HEK293 (cell line): ENCODE results near the gene CLASP2.

ENCODE experiments used
- CTCF ChIA-PET: fragments of 350-600 bp; formaldehyde crosslinking; extraction: SDS; loops from one replicate; lab custom pipeline; 2021; ENCODE audit warnings: antibody characterized with exemption; lab: Yijun Ruan, JAX
- POLR2A ChIA-PET: fragments of 300-600 bp; formaldehyde crosslinking; extraction: SDS; loops from one replicate; lab custom pipeline; 2020; ENCODE audit warnings: antibody characterized with exemption, inconsistent platforms; lab: Yijun Ruan, JAX
- H3K27ac ChIP-seq: fragments of 200-500 bp; sonication (Bioruptor generic); 2 replicates; pipeline ENCODE4 v1.5.1; 2014; ENCODE audit warnings: low read depth, low read length, control low read depth, inconsistent platforms; ENCODE audit errors: extremely low read depth
- H3K36me3 ChIP-seq, 2 experiments: fragments of 200-500 bp in 1 of 2; sonication (Bioruptor generic) in 1 of 2; 1 replicate in 1 of 2; 2 replicates in 1 of 2; pipeline ENCODE4 v1.5.1; 2014 to 2017; ENCODE audit warnings: inconsistent platforms in 2 of 2, low read length in 2 of 2; ENCODE audit not compliant: control insufficient read depth in 2 of 2, insufficient read depth in 1 of 2
- H3K4me1 ChIP-seq: fragments of 200-500 bp; sonication (Bioruptor generic); 2 replicates; pipeline ENCODE4 v1.5.1; 2014; ENCODE audit warnings: mild to moderate bottlenecking, low read length, inconsistent platforms; ENCODE audit not compliant: control insufficient read depth, insufficient read depth
- H3K4me3 ChIP-seq: 2 replicates; pipeline ENCODE4 v1.5.1; 2011; ENCODE audit warnings: low read depth, mild to moderate bottlenecking, control low read depth, low read length, moderate library complexity
- H3K9me3 ChIP-seq: fragments of 200-500 bp; sonication (Bioruptor generic); 2 replicates; pipeline ENCODE4 v1.5.1; 2014; ENCODE audit warnings: low read depth, low read length, inconsistent platforms; ENCODE audit not compliant: control insufficient read depth, insufficient read depth
- BCL11A ChIP-seq: fragments of 450-650 bp; formaldehyde crosslinking; IDR thresholded peaks from 2 replicates; pipeline ENCODE4 v1.5.1; 2016; ENCODE audit warnings: low read depth, missing biosample characterization, missing genetic modification characterization
- GLIS1 ChIP-seq: fragments of 450-650 bp; formaldehyde crosslinking; IDR thresholded peaks from 2 replicates; pipeline ENCODE4 v1.5.1; 2016; ENCODE audit warnings: missing biosample characterization, missing genetic modification characterization
- KLF7 ChIP-seq: fragments of 450-650 bp; formaldehyde crosslinking; IDR thresholded peaks from 2 replicates; pipeline ENCODE4 v1.5.1; 2016; ENCODE audit warnings: missing biosample characterization, missing genetic modification characterization, borderline replicate concordance
- ZBTB1 ChIP-seq: fragments of 450-650 bp; formaldehyde crosslinking; IDR thresholded peaks from 2 replicates; pipeline ENCODE4 v1.5.1; 2016; ENCODE audit warnings: missing biosample characterization, missing genetic modification characterization
- ZNF10 ChIP-seq: fragments of 450-650 bp; formaldehyde crosslinking; IDR thresholded peaks from 2 replicates; pipeline ENCODE4 v1.5.1; 2017; ENCODE audit warnings: missing biosample characterization, missing genetic modification characterization
- ZNF184 ChIP-seq: fragments of 450-650 bp; IDR thresholded peaks from 2 replicates; pipeline ENCODE4 v1.5.1; 2018; ENCODE audit warnings: missing biosample characterization, mild to moderate bottlenecking, missing genetic modification characterization
- ZNF211 ChIP-seq: fragments of 450-650 bp; formaldehyde crosslinking; IDR thresholded peaks from 2 replicates; pipeline ENCODE4 v1.5.1; 2016; ENCODE audit warnings: low read depth, missing biosample characterization, missing genetic modification characterization
- ZNF223 ChIP-seq: fragments of 450-650 bp; formaldehyde crosslinking; IDR thresholded peaks from 2 replicates; pipeline ENCODE4 v1.5.1; 2016; ENCODE audit warnings: missing biosample characterization, missing genetic modification characterization
- ZNF426 ChIP-seq: fragments of 450-650 bp; formaldehyde crosslinking; IDR thresholded peaks from 2 replicates; pipeline ENCODE4 v1.5.1; 2017; ENCODE audit warnings: missing biosample characterization, missing genetic modification characterization, mild to moderate bottlenecking, inconsistent platforms, moderate library complexity
- ZNF529 ChIP-seq: fragments of 450-650 bp; formaldehyde crosslinking; IDR thresholded peaks from 2 replicates; pipeline ENCODE4 v1.5.1; 2017; ENCODE audit warnings: missing genetic modification characterization, missing biosample characterization; ENCODE audit not compliant: insufficient replicate concordance
- ZNF548 ChIP-seq: fragments of 450-650 bp; formaldehyde crosslinking; IDR thresholded peaks from 2 replicates; pipeline ENCODE4 v1.5.1; 2016; ENCODE audit warnings: missing biosample characterization, missing genetic modification characterization
- ZNF571 ChIP-seq: fragments of 450-650 bp; formaldehyde crosslinking; IDR thresholded peaks from 2 replicates; pipeline ENCODE4 v1.5.0; 2017; ENCODE audit warnings: missing biosample characterization, missing genetic modification characterization
- ZNF776 ChIP-seq: fragments of 450-650 bp; formaldehyde crosslinking; IDR thresholded peaks from 2 replicates; pipeline ENCODE4 v1.5.0; 2017; ENCODE audit warnings: missing biosample characterization, missing genetic modification characterization, borderline replicate concordance
- ZNF830 ChIP-seq: fragments of 450-650 bp; IDR thresholded peaks from 2 replicates; pipeline ENCODE4 v1.5.0; 2018; ENCODE audit warnings: missing biosample characterization, missing genetic modification characterization, low read depth, mild to moderate bottlenecking, moderate library complexity
- TF ChIP-seq, protein P1 (sequence below): fragments of 450-650 bp; IDR thresholded peaks from 2 replicates; pipeline ENCODE4 v1.5.1; 2018; ENCODE audit warnings: missing biosample characterization, mild to moderate bottlenecking, missing genetic modification characterization
- TF ChIP-seq, protein P2 (sequence below): fragments of 450-650 bp; formaldehyde crosslinking; IDR thresholded peaks from 2 replicates; pipeline ENCODE4 v1.5.1; 2016; ENCODE audit warnings: missing biosample characterization, missing genetic modification characterization, borderline replicate concordance
- TF ChIP-seq, protein P3 (sequence below): fragments of 450-650 bp; formaldehyde crosslinking; IDR thresholded peaks from 2 replicates; pipeline ENCODE4 v1.5.1; 2017; ENCODE audit warnings: missing biosample characterization, missing genetic modification characterization
- TF ChIP-seq, protein P4 (sequence below): fragments of 450-650 bp; formaldehyde crosslinking; IDR thresholded peaks from 2 replicates; pipeline ENCODE4 v1.5.1; 2017; ENCODE audit warnings: missing biosample characterization, missing genetic modification characterization
- TF ChIP-seq, protein P5 (sequence below): fragments of 450-650 bp; formaldehyde crosslinking; IDR thresholded peaks from 2 replicates; pipeline ENCODE4 v1.5.1; 2016; ENCODE audit warnings: missing biosample characterization, missing genetic modification characterization, low read depth

The CLASP2 gene

DNA sequence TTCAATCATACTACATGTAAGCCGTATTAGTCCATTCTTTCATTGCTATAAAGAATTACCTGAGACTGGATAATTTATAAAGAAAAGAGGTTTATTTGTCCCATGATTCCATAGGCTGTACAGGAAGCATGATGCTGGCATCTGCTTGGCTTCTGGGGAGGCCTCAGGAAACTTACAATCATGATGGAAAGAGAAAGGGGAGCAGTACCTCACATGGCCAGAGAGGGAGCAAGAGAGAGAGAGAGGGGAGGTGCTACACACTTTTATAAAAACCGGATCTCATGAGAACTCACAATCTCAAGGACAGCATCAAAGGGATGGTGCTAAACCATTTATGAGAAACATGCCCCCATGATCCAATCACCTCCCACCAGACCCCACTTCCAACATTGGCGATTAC, 14.3 kb upstream of the CLASP2 start:
- ChIA-PET POLR2A (no interaction called here), CTCF (no interaction called here)
- H3K9me3 ChIP-seq, result no peaks in the 10 kb centered on the region
- TF ChIP-seq ZNF776 (tag by site-specific recombination) (peak; percentile 86; the same call in 1 of the 2 replicates), ZBTB1 (tag by site-specific recombination) (no peak)
- H3K4me1 ChIP-seq, result no peaks in the 10 kb centered on the region
- no peaks in the 10 kb centered on the region for H3K36me3 ChIP-seq
- H3K4me3 ChIP-seq, result no peak overlapping the region
- H3K27ac ChIP-seq, result no peak overlapping the region

DNA sequence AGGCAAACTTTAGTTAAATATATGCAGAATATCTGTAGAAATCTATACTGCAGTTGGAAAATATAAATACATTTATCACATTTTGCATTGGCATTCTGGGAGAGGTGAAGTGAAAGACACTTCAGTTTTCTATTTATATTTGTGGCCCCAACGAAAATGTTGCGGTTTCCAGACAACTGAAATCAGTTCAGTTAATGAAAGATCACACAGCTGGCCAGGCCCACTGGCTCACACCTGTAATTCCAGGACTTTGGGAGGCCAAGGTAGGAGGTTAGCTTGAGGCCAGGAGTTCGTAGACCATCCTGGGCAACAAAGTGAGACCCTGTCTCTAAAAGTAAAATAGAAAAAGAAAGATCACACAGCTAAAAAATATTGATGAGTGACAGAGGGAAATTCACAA, 11.9 kb upstream of the CLASP2 start:
- ChIA-PET CTCF (no interaction called here), POLR2A (no interaction called here)
- H3K4me3 ChIP-seq, result no peak overlapping the region
- H3K27ac ChIP-seq, result no peak overlapping the region
- no peak for TF ChIP-seq ZNF426
- no peak for TF ChIP-seq ZNF10
- TF ChIP-seq KLF7 (tag by site-specific recombination), result no peak
- no peak for TF ChIP-seq ZNF571 (tag by site-specific recombination)
- TF ChIP-seq ZNF223 (tag by site-specific recombination), result no peak
- no peak for TF ChIP-seq ZNF548 (tag by site-specific recombination)
- TF ChIP-seq ZNF211, result no peak
- TF ChIP-seq, protein P1, sequence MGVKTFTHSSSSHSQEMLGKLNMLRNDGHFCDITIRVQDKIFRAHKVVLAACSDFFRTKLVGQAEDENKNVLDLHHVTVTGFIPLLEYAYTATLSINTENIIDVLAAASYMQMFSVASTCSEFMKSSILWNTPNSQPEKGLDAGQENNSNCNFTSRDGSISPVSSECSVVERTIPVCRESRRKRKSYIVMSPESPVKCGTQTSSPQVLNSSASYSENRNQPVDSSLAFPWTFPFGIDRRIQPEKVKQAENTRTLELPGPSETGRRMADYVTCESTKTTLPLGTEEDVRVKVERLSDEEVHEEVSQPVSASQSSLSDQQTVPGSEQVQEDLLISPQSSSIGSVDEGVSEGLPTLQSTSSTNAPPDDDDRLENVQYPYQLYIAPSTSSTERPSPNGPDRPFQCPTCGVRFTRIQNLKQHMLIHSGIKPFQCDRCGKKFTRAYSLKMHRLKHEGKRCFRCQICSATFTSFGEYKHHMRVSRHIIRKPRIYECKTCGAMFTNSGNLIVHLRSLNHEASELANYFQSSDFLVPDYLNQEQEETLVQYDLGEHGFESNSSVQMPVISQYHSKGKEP (tag by site-specific recombination), result no peak
- no peak for TF ChIP-seq ZNF830 (tag by site-specific recombination)
- no peaks in the 10 kb centered on the region for H3K4me1 ChIP-seq
- no peaks in the 10 kb centered on the region for H3K36me3 ChIP-seq
- no peaks in the 10 kb centered on the region for H3K9me3 ChIP-seq

DNA sequence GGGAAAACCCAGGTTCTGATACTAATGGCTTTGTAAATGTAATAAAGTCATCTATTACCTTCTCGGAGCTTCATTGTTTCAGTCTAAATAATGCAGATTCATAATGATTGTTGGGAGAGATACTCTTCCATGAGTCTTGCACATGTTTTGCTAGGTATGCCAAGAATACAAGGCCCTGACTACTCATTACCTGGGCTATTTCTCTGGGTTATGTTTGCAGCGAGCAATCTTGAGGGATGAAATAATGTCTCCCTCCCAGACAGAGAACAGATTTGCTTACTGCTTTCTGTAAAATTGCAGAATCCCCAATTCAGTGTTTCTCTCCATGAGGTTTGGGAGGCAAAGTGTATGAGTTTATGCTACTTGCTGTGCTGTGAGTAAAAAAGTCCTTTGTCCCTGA, 6.2 kb upstream of the CLASP2 start:
- H3K27ac ChIP-seq, result no peak overlapping the region
- H3K9me3 ChIP-seq, result no peaks in the 10 kb centered on the region
- CTCF ChIA-PET, result interaction anchor here (0.8 kb wide), 2 partner anchors 35 to 50 kb away, joined by 3 to 4 read pairs; no protein-coding TSS in a partner anchor
- no peaks in the 10 kb centered on the region for H3K4me1 ChIP-seq
- POLR2A ChIA-PET, result no interaction called here
- no peak overlapping the region for H3K4me3 ChIP-seq
- no peaks in the 10 kb centered on the region for H3K36me3 ChIP-seq
- no peak for TF ChIP-seq GLIS1 (tag by site-specific recombination)
- no peak for TF ChIP-seq ZNF10
- TF ChIP-seq, protein P2, sequence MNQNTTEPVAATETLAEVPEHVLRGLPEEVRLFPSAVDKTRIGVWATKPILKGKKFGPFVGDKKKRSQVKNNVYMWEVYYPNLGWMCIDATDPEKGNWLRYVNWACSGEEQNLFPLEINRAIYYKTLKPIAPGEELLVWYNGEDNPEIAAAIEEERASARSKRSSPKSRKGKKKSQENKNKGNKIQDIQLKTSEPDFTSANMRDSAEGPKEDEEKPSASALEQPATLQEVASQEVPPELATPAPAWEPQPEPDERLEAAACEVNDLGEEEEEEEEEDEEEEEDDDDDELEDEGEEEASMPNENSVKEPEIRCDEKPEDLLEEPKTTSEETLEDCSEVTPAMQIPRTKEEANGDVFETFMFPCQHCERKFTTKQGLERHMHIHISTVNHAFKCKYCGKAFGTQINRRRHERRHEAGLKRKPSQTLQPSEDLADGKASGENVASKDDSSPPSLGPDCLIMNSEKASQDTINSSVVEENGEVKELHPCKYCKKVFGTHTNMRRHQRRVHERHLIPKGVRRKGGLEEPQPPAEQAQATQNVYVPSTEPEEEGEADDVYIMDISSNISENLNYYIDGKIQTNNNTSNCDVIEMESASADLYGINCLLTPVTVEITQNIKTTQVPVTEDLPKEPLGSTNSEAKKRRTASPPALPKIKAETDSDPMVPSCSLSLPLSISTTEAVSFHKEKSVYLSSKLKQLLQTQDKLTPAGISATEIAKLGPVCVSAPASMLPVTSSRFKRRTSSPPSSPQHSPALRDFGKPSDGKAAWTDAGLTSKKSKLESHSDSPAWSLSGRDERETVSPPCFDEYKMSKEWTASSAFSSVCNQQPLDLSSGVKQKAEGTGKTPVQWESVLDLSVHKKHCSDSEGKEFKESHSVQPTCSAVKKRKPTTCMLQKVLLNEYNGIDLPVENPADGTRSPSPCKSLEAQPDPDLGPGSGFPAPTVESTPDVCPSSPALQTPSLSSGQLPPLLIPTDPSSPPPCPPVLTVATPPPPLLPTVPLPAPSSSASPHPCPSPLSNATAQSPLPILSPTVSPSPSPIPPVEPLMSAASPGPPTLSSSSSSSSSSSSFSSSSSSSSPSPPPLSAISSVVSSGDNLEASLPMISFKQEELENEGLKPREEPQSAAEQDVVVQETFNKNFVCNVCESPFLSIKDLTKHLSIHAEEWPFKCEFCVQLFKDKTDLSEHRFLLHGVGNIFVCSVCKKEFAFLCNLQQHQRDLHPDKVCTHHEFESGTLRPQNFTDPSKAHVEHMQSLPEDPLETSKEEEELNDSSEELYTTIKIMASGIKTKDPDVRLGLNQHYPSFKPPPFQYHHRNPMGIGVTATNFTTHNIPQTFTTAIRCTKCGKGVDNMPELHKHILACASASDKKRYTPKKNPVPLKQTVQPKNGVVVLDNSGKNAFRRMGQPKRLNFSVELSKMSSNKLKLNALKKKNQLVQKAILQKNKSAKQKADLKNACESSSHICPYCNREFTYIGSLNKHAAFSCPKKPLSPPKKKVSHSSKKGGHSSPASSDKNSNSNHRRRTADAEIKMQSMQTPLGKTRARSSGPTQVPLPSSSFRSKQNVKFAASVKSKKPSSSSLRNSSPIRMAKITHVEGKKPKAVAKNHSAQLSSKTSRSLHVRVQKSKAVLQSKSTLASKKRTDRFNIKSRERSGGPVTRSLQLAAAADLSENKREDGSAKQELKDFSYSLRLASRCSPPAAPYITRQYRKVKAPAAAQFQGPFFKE (tag by site-specific recombination), result no peak
- TF ChIP-seq, protein P3, sequence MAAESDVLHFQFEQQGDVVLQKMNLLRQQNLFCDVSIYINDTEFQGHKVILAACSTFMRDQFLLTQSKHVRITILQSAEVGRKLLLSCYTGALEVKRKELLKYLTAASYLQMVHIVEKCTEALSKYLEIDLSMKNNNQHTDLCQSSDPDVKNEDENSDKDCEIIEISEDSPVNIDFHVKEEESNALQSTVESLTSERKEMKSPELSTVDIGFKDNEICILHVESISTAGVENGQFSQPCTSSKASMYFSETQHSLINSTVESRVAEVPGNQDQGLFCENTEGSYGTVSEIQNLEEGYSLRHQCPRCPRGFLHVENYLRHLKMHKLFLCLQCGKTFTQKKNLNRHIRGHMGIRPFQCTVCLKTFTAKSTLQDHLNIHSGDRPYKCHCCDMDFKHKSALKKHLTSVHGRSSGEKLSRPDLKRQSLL (tag by site-specific recombination), result no peak
- no peak for TF ChIP-seq ZNF529 (tag by site-specific recombination)
- TF ChIP-seq ZNF830 (tag by site-specific recombination), result no peak
- TF ChIP-seq, protein P4, sequence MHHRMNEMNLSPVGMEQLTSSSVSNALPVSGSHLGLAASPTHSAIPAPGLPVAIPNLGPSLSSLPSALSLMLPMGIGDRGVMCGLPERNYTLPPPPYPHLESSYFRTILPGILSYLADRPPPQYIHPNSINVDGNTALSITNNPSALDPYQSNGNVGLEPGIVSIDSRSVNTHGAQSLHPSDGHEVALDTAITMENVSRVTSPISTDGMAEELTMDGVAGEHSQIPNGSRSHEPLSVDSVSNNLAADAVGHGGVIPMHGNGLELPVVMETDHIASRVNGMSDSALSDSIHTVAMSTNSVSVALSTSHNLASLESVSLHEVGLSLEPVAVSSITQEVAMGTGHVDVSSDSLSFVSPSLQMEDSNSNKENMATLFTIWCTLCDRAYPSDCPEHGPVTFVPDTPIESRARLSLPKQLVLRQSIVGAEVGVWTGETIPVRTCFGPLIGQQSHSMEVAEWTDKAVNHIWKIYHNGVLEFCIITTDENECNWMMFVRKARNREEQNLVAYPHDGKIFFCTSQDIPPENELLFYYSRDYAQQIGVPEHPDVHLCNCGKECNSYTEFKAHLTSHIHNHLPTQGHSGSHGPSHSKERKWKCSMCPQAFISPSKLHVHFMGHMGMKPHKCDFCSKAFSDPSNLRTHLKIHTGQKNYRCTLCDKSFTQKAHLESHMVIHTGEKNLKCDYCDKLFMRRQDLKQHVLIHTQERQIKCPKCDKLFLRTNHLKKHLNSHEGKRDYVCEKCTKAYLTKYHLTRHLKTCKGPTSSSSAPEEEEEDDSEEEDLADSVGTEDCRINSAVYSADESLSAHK (tag by site-specific recombination), result no peak
- TF ChIP-seq ZNF184, result no peak
- TF ChIP-seq, protein P5, sequence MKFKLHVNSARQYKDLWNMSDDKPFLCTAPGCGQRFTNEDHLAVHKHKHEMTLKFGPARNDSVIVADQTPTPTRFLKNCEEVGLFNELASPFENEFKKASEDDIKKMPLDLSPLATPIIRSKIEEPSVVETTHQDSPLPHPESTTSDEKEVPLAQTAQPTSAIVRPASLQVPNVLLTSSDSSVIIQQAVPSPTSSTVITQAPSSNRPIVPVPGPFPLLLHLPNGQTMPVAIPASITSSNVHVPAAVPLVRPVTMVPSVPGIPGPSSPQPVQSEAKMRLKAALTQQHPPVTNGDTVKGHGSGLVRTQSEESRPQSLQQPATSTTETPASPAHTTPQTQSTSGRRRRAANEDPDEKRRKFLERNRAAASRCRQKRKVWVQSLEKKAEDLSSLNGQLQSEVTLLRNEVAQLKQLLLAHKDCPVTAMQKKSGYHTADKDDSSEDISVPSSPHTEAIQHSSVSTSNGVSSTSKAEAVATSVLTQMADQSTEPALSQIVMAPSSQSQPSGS (tag by site-specific recombination), result no peak
- no peak for TF ChIP-seq BCL11A
